GM18870 (cell line): ENCODE measurements around the gene PRSS21.

Experiments used
- ATAC-seq: cut with Tn5 transposase; IDR thresholded peaks from one replicate; pipeline ENCODE4 v1.9.1; 2021; ENCODE audit warnings: moderate library complexity; ENCODE audit not compliant: unreplicated experiment

The PRSS21 gene

DNA sequence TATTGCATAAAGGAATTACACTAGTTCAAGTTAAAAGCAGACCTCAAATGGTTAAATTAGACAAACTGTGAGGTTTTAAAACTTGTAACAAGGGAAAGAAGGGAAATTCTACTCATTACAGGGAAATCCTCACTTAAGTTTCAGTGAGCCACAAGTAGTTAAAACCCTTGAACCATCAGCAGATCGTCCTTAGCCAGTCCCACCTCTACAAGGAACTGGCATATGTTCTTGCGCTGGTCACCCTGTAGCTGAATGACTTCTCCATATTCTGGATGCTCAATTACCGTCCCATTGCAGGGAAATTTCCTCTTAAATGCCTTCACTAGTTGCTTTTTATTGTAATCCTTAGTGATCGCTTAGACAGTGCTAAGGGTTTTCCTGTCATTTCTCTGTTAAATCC is 5.5 kb downstream of the PRSS21 start:
- ATAC-seq, result no peak

DNA sequence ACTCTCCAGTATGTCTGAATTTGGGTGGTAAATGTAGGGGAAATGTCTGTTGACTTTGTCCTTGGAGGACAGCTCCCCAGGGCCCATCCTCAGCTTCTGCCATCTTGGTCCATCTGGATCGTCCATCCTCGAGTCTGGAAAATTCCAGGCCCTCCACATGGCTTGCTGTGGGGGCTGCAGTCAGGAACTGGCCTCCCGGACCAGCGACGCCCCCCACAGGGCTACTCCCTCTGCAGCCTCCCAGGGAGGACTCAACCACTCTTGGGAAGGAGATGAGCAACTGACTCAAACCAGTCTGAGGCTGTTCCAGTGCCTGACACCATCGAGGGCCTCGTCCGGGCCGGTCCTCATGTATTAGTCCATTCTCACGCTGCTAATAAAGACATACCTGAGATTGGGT is 7.6 kb downstream of the PRSS21 start:
- no peak for ATAC-seq

GRCh38 chr16:2825049-2825742 is 8.2 kb downstream of the PRSS21 start:
- no peak for ATAC-seq

DNA sequence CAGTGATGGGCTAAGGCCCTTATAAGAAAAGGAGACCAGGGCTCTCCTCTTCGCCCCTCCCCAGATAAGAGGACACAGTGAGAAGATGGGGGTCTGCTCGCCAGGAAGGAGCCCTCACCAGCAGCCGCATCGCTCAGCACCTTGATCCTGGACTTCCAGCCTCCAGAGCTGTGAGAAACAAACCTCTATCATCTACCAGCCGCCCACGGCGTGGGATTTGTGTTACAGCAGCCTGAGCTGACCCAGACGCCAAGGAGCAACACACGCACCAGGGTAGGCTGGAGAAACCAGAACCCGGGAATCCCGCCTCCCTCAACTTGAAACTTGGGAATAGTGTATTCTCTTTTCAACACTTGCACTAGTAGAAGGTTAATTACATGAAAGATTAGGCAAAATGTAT is 8.9 kb downstream of the PRSS21 start:
- ATAC-seq, result no peak

DNA sequence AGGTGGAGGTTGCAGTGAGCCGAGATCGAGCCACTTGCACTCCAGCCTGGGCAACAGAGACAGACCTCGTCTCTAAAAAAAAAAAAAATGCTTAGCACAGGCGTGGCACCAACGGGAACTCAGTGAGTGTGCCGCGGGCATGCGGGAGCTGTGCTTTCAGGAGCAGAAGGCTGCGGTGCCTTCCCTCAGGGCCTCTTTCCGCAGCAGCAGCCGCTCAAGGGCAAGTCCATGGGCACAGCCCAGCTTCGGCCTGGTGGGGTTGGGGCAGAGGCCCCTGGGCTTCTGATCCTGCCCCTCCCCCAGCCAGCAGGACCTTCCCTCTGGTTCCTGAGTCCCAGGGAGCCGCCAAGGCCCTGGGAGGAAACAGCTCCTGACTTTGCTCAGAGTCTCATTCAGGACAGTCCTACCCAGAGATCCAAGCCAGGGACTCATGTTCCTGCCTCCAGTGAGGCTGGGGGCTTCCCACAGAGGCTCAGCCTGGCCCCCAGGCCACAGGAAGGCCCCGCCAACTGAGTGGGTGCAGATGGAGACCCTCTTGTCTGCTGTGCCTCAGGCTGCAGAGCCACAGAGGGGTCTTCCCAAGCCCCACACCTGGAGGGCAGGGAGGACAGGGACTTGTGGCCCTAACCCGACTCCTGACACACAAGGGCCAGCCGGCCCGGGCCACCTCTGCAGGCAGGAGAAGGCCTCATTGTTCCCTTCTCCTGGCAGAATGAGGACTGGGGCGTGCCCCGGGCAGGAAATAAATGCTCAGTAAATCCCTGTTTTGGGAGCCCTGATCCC is 9.7 kb downstream of the PRSS21 start:
- ATAC-seq, result no peak

DNA sequence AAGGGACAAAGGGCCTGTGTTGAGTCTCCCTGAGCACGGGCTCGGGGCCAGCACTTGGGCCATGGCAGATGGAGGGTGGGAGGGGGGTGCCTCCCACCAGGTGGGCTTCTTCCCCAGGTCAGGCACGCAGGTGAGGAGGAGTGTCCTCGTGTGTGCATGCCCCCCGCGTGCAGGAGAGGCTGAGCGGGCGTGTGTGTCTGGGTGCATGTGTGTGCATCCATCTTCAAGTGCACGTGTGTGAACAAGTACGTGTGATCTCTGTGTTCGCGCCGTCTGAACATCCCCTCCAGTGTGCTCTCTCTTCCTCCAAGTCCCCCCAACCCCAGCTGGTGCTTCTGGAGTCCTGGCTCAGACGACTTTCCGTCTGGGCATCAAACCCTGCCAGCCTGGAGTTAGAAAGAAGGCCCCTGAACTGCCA is 10.3 kb downstream of the PRSS21 start:
- ATAC-seq, result no peak

DNA sequence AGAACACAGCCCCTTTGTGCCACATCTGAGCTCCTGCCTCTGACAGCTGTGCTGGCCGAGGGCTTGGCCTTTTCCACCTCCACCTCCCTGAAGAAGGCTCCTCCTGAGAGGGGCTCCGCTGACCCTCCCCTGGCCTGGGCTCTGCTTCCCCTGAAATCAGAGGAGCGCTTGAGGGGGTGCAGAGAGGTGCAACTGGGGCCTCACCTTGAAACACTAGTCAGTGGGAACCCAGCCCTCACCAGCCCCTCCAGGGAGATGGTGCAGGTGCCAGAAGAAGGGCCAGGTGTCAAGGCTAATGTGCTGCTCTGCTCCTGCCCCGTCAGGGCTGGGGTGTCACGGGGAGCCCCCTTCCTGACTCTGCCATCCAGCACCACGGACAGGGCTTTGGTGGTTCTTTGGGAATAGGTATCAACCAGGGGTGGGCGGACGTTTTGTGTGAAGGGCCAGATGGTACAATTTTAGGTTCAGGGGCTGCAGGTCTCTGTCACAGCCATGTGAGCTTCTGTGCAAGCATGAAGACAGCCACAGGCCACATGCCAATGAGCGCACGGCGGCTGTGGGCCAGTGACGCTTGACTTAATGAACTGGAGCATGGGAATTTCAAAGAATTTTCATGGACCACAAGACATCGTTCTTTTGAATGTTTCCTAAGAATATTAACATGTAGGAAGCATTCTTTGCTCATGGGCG is 10.9 kb downstream of the PRSS21 start:
- ATAC-seq, result no peak

DNA sequence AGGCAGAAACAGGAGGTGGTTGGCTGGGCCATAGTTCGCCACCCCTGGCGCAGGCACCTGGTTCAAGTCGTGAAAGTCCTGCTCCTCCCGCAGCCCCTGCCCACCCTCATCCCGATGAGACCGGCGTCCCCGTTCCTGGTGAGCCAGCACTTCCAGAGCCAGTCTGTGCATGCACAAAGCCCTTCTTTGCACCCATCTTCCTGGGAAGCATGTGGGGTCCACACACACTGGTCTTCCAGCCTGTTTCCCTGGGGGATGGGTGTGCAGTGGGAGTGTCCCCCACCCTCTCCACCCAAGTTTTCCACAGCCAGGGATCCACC is 11.4 kb downstream of the PRSS21 start:
- no peak for ATAC-seq

DNA sequence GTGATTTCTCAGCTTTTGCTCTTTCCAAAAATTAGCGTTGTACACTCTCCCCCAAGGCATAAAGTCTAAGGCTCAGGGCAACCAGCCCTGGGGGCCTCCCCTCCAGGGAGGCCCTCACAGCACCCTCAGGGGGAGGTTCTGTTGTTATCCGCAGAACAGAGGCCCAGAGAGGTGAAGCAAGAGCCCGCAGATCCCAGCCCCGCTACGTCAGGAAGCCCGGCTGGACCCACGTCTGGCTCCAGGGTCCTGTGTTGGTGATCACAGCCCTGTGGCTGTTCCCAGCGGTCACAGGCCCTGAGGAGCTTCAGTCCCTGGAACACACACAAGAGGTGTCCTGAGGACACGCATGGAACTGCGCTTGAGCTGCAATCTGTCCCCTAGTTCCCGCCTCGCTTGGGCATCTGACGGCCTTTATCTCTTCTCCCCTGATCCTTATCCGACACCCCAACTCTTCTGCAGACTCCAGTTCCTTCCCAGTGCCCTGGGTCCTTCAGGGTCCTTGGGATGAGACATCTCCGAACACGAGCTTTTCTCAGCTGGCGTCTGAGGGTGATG is 11.9 kb downstream of the PRSS21 start:
- no peak for ATAC-seq

DNA sequence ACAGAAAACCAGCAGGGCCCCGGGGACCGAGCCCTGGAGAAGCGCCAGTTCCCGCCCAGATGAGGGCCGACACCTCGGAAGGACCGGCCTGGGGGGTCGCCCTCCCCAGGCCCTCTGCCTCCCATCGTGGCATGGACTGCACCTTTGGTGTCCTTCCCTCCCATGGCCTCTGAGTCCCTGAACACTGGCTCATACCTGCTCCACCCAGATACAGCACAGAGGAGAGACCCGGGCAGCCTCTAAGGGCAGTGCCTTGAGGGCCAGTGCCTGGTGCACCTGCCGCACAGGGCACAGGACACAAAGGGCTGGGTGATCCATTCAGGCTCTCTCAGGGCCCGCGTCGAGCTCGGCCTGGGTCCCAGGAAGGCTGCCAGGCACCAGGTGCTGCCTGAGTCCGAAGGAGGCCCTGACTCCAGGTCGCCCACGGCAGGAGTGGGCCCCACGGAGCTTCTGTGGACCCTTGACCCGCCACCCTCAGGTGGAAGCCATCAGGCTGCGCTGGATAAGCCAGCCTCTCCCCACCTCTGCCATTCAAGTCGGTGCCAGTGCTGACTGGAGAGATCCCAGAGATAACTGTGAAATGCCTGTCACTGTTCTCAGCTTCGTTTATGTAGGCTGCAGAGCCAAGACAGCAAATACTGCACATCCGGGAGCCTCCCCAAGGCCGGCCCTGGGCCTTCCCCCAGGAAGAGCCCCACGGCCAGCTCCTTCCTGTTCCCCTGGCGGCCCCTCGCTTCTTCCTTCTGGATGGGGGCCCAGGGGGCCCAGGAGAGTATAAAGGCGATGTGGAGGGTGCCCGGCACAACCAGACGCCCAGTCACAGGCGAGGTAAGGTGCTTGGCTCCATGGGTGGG is 12.7 kb downstream of the PRSS21 start, which contains the start of gene ZG16B:
Gene ZG16B, plus strand, starts transcription at position 803 of the 854 bp plus-strand sequence. CDS start 139 bp downstream, outside the sequence.
- no peak for ATAC-seq

GRCh38 chr16:2830355-2830695 is 13.3 kb downstream of the PRSS21 start:
- ATAC-seq, result no peak

GRCh38 chr16:2831203-2831602 is 14.2 kb downstream of the PRSS21 start:
- no peak for ATAC-seq

DNA sequence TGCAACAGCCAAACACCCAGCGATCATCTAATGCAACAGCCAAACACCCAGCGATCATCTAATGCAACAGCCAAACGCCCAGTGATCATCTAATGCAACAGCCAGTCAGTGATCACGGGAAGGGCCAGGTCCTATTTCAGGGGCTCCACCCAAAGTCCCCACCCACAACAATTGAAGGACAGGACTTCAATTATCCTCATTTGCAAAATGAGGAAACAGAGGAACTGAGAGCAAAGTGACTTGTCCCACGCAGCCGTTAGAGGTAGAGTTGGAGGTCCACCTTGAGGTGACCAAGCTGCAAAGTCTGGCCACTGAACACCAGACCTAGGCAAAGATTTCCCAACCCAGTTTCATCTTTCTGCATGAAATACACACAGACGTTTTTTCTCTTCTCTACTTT is 16.7 kb downstream of the PRSS21 start:
- no peak for ATAC-seq

DNA sequence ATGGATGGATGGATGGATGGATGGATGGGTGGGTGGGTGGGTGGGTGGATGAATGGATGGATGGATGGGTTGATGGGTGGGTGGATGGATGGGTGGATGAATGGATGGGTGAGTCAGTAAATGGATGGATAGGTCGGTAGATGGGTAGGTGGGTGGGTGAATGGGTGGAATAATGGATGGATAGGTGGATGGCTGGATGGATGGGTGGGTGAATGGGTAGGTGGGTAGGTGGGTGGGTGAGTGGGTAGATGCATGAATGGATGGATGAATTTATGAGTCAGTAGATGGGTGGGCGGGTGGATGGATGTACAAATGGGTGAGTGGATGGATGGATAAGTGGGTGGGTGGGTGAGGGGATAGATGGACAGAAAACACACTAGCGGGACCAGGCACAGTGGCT is 17.9 kb downstream of the PRSS21 start:
- no peak for ATAC-seq

DNA sequence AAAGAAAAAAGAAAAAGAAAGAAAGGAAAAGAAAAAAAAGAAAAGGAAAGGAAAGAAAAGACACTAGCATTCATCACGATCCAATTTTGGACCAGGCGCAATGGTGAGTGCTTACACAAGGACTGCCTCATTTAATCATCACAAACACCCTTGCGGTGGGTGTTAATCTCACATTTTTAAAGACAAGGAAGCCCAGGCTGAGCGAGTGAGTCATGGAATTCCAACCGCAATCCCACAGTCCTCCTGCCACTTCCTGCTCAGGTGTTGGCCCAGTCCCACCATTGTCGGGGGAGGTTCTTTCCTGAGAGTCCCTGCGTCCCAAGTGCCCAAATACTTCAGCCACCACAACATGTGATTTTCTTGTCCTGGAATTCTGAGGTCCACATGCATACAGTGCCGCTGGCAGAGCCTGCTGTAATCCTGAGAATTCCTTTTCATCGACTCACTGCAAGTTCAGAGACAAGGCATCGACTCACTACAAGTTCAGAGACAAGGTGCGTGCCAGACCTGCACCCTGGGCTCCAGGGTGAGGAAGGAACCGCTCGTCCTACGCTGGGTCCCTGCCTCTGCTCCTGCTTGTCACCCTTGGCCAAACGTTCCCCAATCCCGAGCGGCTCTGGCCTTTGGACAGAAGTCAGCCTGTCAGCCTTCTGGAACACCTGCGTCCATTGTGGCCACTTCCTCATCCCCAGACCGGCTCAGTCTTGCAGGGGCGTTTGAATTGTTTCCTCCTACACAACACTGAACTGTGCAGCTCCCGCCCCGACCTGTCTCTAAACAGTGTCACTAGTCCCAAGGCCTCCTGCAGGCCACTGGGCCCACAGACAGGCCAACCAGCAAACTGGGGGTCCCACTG is 18.8 kb downstream of the PRSS21 start:
- ATAC-seq, result no peak

- no peak for ATAC-seq
These were observed 19.8 kb downstream of the PRSS21 start for GRCh38 chr16:2836646-2837508.

DNA sequence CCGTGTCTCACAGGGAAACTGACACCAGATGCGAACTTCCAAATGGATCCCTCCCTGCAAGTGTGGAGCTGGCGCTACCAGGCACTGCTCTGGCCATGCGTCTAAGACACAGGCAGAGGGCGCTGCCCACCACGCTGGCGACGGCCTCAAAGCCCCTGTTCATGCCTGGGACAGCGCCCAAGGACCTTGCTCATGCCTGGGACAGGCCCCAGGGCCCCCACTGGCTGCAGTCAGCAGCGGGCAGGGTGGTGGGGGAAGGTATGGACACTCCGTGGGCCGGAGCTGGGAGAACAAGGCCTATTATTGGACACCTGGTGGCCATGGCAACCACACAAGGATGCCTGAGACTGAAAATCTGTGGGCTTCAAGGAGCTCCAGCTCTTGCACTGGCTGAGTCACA is 21.9 kb downstream of the PRSS21 start:
- ATAC-seq, result no peak

- no peak for ATAC-seq
These were observed 22.8 kb downstream of the PRSS21 start for GRCh38 chr16:2839650-2840450.
